ENCODE data around the gene CFAP73. TPM values are rescaled to one million over a fixed set of nuclear protein-coding genes. Genes with fewer than 3 reads are reported as not detected.
A peak's percentile ranks its signal among the peaks of the same experiment; 100 is the strongest.

The CFAP73 gene
- polyA plus RNA-seq, 3 donors = 0.14 TPM; not detected in 2

DNA sequence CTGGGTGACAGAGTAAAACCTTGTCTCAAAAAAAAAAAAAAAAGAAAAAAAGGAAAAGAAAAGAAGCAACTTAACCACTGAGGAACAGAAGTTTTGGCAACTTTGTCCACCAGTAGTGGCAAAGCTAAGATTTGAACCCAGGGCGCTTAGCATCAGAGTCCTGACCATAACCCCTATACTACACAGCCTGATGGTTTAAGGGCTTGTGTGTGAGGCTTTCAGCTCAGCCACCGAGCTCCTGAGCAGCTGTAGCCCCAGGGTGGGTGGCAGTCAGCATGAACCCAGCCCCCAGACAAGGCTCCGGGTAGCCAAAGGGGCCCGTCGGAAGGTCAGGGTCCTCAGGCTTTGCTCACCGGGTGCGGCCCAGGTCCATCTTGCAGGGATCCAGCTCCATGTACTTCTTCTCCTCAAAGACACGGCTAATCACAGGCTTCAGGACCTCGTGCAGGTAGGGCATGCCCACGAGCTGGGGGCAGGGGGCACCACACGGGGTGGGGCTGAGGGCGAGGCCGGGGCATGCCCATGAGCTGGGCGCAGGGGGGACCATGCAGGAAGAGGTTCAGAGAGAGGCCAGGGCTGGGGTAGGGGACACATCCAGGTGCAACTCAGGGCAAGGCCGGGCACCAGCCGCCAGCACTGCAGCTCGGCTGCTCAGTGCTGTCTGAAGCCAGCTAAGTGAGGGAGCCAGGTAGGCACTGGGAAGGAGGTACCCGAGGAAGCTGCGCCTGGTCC is 34.9 kb upstream of the CFAP73 start:
- Mint-ChIP-seq H3K36me3 (no peaks in the 10 kb centered on the region), H3K9me3 (peaks cover 0 to 2% (median 0%) of the 10 kb centered on the region in 7 donors), H3K4me1 (no peaks in the 10 kb centered on the region), H3K27ac (peak overlapping the region in 1 of 7 donors; percentile 43), H3K4me3 (no peak overlapping the region), H3K27me3 (ENCODE audit: low read depth in 3 of 3) (peaks cover 1 to 7% (median 6%) of the 10 kb centered on the region in 3 donors)
- Histone ChIP-seq H2AFZ (ENCODE audit: insufficient read depth, low read depth, low read length, poor library complexity, severe bottlenecking) (no peak overlapping the region), H3K27ac (ENCODE audit: low read depth in 1 of 2, low read length in 2 of 2) (no peak overlapping the region), H3K4me1 (ENCODE audit: control insufficient read depth in 1 of 2, insufficient read depth in 2 of 2, low read length in 2 of 2) (no peaks in the 10 kb centered on the region), H3K9me3 (replicated peaks in 1 of 2; ENCODE audit: control insufficient read depth in 1 of 2, insufficient read depth in 1 of 2, low read length in 2 of 2) (no peaks in the 10 kb centered on the region), H3K36me3 (replicated peaks in 1 of 2; ENCODE audit: control insufficient read depth in 1 of 2, insufficient read depth in 2 of 2, low read length in 2 of 2) (no peaks in the 10 kb centered on the region), H3K9ac (ENCODE audit: insufficient read depth, low read length, poor library complexity, severe bottlenecking) (no peak overlapping the region), H4K20me1 (ENCODE audit: insufficient read depth, low read length) (no peaks in the 10 kb centered on the region), H3K27me3 (ENCODE audit: control insufficient read depth in 2 of 2, insufficient read depth in 2 of 2, low read length in 2 of 2) (no peaks in the 10 kb centered on the region), H3K79me2 (ENCODE audit: insufficient read depth, low read length) (no peaks in the 10 kb centered on the region), H3K4me3 (replicated peaks in 1 of 3; ENCODE audit: low read depth in 2 of 3, low read length in 3 of 3) (no peak overlapping the region), H3K4me2 (replicated peaks; ENCODE audit: extremely low read depth, low read length, poor library complexity, severe bottlenecking) (no peak overlapping the region)
- TF ChIP-seq, protein P1, sequence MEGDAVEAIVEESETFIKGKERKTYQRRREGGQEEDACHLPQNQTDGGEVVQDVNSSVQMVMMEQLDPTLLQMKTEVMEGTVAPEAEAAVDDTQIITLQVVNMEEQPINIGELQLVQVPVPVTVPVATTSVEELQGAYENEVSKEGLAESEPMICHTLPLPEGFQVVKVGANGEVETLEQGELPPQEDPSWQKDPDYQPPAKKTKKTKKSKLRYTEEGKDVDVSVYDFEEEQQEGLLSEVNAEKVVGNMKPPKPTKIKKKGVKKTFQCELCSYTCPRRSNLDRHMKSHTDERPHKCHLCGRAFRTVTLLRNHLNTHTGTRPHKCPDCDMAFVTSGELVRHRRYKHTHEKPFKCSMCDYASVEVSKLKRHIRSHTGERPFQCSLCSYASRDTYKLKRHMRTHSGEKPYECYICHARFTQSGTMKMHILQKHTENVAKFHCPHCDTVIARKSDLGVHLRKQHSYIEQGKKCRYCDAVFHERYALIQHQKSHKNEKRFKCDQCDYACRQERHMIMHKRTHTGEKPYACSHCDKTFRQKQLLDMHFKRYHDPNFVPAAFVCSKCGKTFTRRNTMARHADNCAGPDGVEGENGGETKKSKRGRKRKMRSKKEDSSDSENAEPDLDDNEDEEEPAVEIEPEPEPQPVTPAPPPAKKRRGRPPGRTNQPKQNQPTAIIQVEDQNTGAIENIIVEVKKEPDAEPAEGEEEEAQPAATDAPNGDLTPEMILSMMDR (IDR thresholded peaks at IDR 0.05) = no peak
- 97% methylated on average over 12 of the region's 19 CpGs for WGBS (ENCODE audit: insufficient coverage)
- intact Hi-C loops (cut with micrococcal nuclease) = no loop called here
- DNase-seq = no peak

DNA sequence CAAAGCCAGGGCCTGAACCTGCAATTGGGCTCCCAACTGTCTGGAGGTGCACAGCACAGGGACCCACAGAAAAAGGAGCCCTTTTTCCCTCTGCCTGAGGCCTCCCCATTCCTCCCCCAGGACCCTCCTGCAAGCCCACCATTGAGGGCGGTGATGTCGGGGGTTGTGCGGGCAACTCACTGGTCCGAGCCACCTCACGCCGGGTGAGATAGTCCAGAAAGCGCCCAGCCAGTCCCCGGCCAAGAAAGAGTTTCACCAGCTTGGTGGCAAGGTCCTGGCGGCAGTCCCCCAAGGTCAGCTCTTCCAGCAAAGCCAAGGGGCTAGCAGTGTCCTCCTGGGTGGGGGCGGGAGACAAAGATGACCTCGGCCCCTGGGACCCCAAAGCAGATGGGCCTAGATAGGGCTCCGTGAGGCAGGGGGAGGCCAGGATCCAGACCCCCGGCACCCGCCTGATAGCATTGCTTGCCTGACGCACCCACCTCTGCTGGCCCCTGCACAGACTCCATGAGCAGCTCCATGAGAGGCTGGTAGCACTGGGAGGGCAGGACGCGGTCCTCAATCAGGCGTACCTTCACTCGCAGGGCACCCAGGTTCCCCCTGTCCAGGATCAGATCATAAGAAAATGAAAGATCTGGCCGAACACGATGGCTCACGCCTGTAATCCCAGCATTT is 33.9 kb upstream of the CFAP73 start:
- H3K9me3 ChIP-seq (replicated peaks in 1 of 2; ENCODE audit: control insufficient read depth in 1 of 2, insufficient read depth in 1 of 2, low read length in 2 of 2) = no peaks in the 10 kb centered on the region
- peaks cover 0 to 2% (median 0%) of the 10 kb centered on the region in 7 donors for H3K9me3 Mint-ChIP-seq
- no peak overlapping the region for H3K9ac ChIP-seq (ENCODE audit: insufficient read depth, low read length, poor library complexity, severe bottlenecking)
- H3K36me3 ChIP-seq (replicated peaks in 1 of 2; ENCODE audit: control insufficient read depth in 1 of 2, insufficient read depth in 2 of 2, low read length in 2 of 2) = no peaks in the 10 kb centered on the region
- 88% methylated on average over 22 of the region's 22 CpGs for WGBS (ENCODE audit: insufficient coverage)
- intact Hi-C loops (cut with micrococcal nuclease) = no loop called here
- no peaks in the 10 kb centered on the region for H4K20me1 ChIP-seq (ENCODE audit: insufficient read depth, low read length)
- no peaks in the 10 kb centered on the region for H3K36me3 Mint-ChIP-seq
- no peak overlapping the region for H3K4me3 Mint-ChIP-seq
- no peak overlapping the region for H3K4me3 ChIP-seq (replicated peaks in 1 of 3; ENCODE audit: low read depth in 2 of 3, low read length in 3 of 3)
- no peaks in the 10 kb centered on the region for H3K4me1 ChIP-seq (ENCODE audit: control insufficient read depth in 1 of 2, insufficient read depth in 2 of 2, low read length in 2 of 2)
- H3K27ac ChIP-seq (ENCODE audit: low read depth in 1 of 2, low read length in 2 of 2) = no peak overlapping the region
- no peak overlapping the region for H2AFZ ChIP-seq (ENCODE audit: insufficient read depth, low read depth, low read length, poor library complexity, severe bottlenecking)
- no peak overlapping the region for H3K4me2 ChIP-seq (replicated peaks; ENCODE audit: extremely low read depth, low read length, poor library complexity, severe bottlenecking)
- H3K27ac Mint-ChIP-seq = no peak overlapping the region
- no peaks in the 10 kb centered on the region for H3K4me1 Mint-ChIP-seq
- peaks cover 3 to 10% (median 7%) of the 10 kb centered on the region in 3 donors for H3K27me3 Mint-ChIP-seq (ENCODE audit: low read depth in 3 of 3)
- H3K27me3 ChIP-seq (ENCODE audit: control insufficient read depth in 2 of 2, insufficient read depth in 2 of 2, low read length in 2 of 2) = peaks cover 0 to 3% of the 10 kb centered on the region in 2 donors
- TF ChIP-seq, protein P1 (IDR thresholded peaks at IDR 0.05) = no peak
- no peaks in the 10 kb centered on the region for H3K79me2 ChIP-seq (ENCODE audit: insufficient read depth, low read length)
- DNase-seq = no peak

Measured in CD14-positive monocyte (primary cell).